ENCODE data around the gene OLFM1.

Gene OLFM1

GRCh38 chr9:135047521-135047920 is 39.9 kb upstream of the OLFM1 start:
- Histone ChIP-seq H3K36me3 (ENCODE audit: control insufficient read depth, insufficient read depth, low read length) (no peaks in the 10 kb centered on the region), H3K4me3 (ENCODE audit: extremely low read depth, insufficient read depth, low read length, poor library complexity, severe bottlenecking) (no peak overlapping the region), H3K27ac (ENCODE audit: low read depth, low read length, severe bottlenecking) (no peak overlapping the region), H3K9me3 (ENCODE audit: control insufficient read depth, low read length) (no peaks in the 10 kb centered on the region), H3K4me1 (ENCODE audit: control insufficient read depth, insufficient read depth, low read length, poor library complexity, severe bottlenecking) (no peaks in the 10 kb centered on the region)
- whole genome bisulfite sequencing, 2 experiments (ENCODE audit: insufficient coverage in 2 of 2): 83% methylated on average over 1 of the region's 5 CpGs; no CpG with 5 or more reads in 1 of the 2 experiments

- Histone ChIP-seq H3K4me3 (ENCODE audit: extremely low read depth, insufficient read depth, low read length, poor library complexity, severe bottlenecking) (no peak overlapping the region), H3K36me3 (ENCODE audit: control insufficient read depth, insufficient read depth, low read length) (no peaks in the 10 kb centered on the region), H3K4me1 (ENCODE audit: control insufficient read depth, insufficient read depth, low read length, poor library complexity, severe bottlenecking) (no peaks in the 10 kb centered on the region), H3K9me3 (ENCODE audit: control insufficient read depth, low read length) (no peaks in the 10 kb centered on the region), H3K27ac (ENCODE audit: low read depth, low read length, severe bottlenecking) (no peak overlapping the region)
- WGBS, 2 experiments (ENCODE audit: insufficient coverage in 2 of 2): 83 to 86% methylated on average over 9 to 10 of the region's 11 CpGs
Measured at GRCh38 chr9:135048046-135048757, 39.3 kb upstream of the OLFM1 start.

- 78 to 86% methylated on average over 14 to 16 of the region's 17 CpGs for WGBS, 2 experiments (ENCODE audit: insufficient coverage in 2 of 2)
- no peak overlapping the region for H3K4me3 ChIP-seq (ENCODE audit: extremely low read depth, insufficient read depth, low read length, poor library complexity, severe bottlenecking)
- no peak overlapping the region for H3K27ac ChIP-seq (ENCODE audit: low read depth, low read length, severe bottlenecking)
- no peaks in the 10 kb centered on the region for H3K4me1 ChIP-seq (ENCODE audit: control insufficient read depth, insufficient read depth, low read length, poor library complexity, severe bottlenecking)
- H3K9me3 ChIP-seq (ENCODE audit: control insufficient read depth, low read length): no peaks in the 10 kb centered on the region
- H3K36me3 ChIP-seq (ENCODE audit: control insufficient read depth, insufficient read depth, low read length): no peaks in the 10 kb centered on the region
Measured at GRCh38 chr9:135048758-135049444, 38.6 kb upstream of the OLFM1 start.

- Histone ChIP-seq H3K4me1 (ENCODE audit: control insufficient read depth, insufficient read depth, low read length, poor library complexity, severe bottlenecking) (no peaks in the 10 kb centered on the region), H3K4me3 (ENCODE audit: extremely low read depth, insufficient read depth, low read length, poor library complexity, severe bottlenecking) (no peak overlapping the region), H3K9me3 (ENCODE audit: control insufficient read depth, low read length) (no peaks in the 10 kb centered on the region), H3K36me3 (ENCODE audit: control insufficient read depth, insufficient read depth, low read length) (no peaks in the 10 kb centered on the region), H3K27ac (ENCODE audit: low read depth, low read length, severe bottlenecking) (no peak overlapping the region)
- WGBS, 2 experiments (ENCODE audit: insufficient coverage in 2 of 2): 88 to 97% methylated on average over 4 to 7 of the region's 7 CpGs
Measured at GRCh38 chr9:135049460-135049859, 38.0 kb upstream of the OLFM1 start.

- Histone ChIP-seq H3K9me3 (ENCODE audit: control insufficient read depth, low read length) (no peaks in the 10 kb centered on the region), H3K27ac (ENCODE audit: low read depth, low read length, severe bottlenecking) (no peak overlapping the region), H3K4me3 (ENCODE audit: extremely low read depth, insufficient read depth, low read length, poor library complexity, severe bottlenecking) (no peak overlapping the region), H3K4me1 (ENCODE audit: control insufficient read depth, insufficient read depth, low read length, poor library complexity, severe bottlenecking) (no peaks in the 10 kb centered on the region), H3K36me3 (ENCODE audit: control insufficient read depth, insufficient read depth, low read length) (no peaks in the 10 kb centered on the region)
- 93 to 94% methylated on average over 26 to 29 of the region's 31 CpGs for WGBS, 2 experiments (ENCODE audit: insufficient coverage in 2 of 2)
Measured at GRCh38 chr9:135050072-135050990, 37.1 kb upstream of the OLFM1 start.

GRCh38 chr9:135051316-135052038 is 36.0 kb upstream of the OLFM1 start:
- Histone ChIP-seq H3K4me3 (ENCODE audit: extremely low read depth, insufficient read depth, low read length, poor library complexity, severe bottlenecking) (no peak overlapping the region), H3K36me3 (ENCODE audit: control insufficient read depth, insufficient read depth, low read length) (no peaks in the 10 kb centered on the region), H3K9me3 (ENCODE audit: control insufficient read depth, low read length) (no peaks in the 10 kb centered on the region), H3K4me1 (ENCODE audit: control insufficient read depth, insufficient read depth, low read length, poor library complexity, severe bottlenecking) (no peaks in the 10 kb centered on the region), H3K27ac (ENCODE audit: low read depth, low read length, severe bottlenecking) (no peak overlapping the region)
- 94 to 95% methylated on average over 12 to 13 of the region's 17 CpGs for whole genome bisulfite sequencing, 2 experiments (ENCODE audit: insufficient coverage in 2 of 2)

GRCh38 chr9:135053133-135053532 is 34.3 kb upstream of the OLFM1 start:
- H3K4me3 ChIP-seq (ENCODE audit: extremely low read depth, insufficient read depth, low read length, poor library complexity, severe bottlenecking): no peak overlapping the region
- H3K27ac ChIP-seq (ENCODE audit: low read depth, low read length, severe bottlenecking): no peak overlapping the region
- no peaks in the 10 kb centered on the region for H3K36me3 ChIP-seq (ENCODE audit: control insufficient read depth, insufficient read depth, low read length)
- no peaks in the 10 kb centered on the region for H3K9me3 ChIP-seq (ENCODE audit: control insufficient read depth, low read length)
- H3K4me1 ChIP-seq (ENCODE audit: control insufficient read depth, insufficient read depth, low read length, poor library complexity, severe bottlenecking): no peaks in the 10 kb centered on the region
- WGBS, 2 experiments (ENCODE audit: insufficient coverage in 2 of 2): 83 to 88% methylated on average over 4 to 5 of the region's 5 CpGs

GRCh38 chr9:135055181-135055580 is 32.3 kb upstream of the OLFM1 start:
- no peaks in the 10 kb centered on the region for H3K9me3 ChIP-seq (ENCODE audit: control insufficient read depth, low read length)
- H3K27ac ChIP-seq (ENCODE audit: low read depth, low read length, severe bottlenecking): no peak overlapping the region
- H3K4me3 ChIP-seq (ENCODE audit: extremely low read depth, insufficient read depth, low read length, poor library complexity, severe bottlenecking): no peak overlapping the region
- WGBS, 2 experiments (ENCODE audit: insufficient coverage in 2 of 2): 85% methylated on average over 3 of the region's 3 CpGs; no CpG with 5 or more reads in 1 of the 2 experiments
- no peaks in the 10 kb centered on the region for H3K4me1 ChIP-seq (ENCODE audit: control insufficient read depth, insufficient read depth, low read length, poor library complexity, severe bottlenecking)
- no peaks in the 10 kb centered on the region for H3K36me3 ChIP-seq (ENCODE audit: control insufficient read depth, insufficient read depth, low read length)

- WGBS, 2 experiments (ENCODE audit: insufficient coverage in 2 of 2): no CpG with 5 or more reads among the region's 3 CpGs
Measured at GRCh38 chr9:135056541-135056940, 30.9 kb upstream of the OLFM1 start.

GRCh38 chr9:135060461-135061116 is 26.9 kb upstream of the OLFM1 start:
- no peak overlapping the region for H3K27ac ChIP-seq (ENCODE audit: low read depth, low read length, severe bottlenecking)
- 82 to 89% methylated on average over 3 to 4 of the region's 5 CpGs for WGBS, 2 experiments (ENCODE audit: insufficient coverage in 2 of 2)
- no peak overlapping the region for H3K4me3 ChIP-seq (ENCODE audit: extremely low read depth, insufficient read depth, low read length, poor library complexity, severe bottlenecking)
- no peaks in the 10 kb centered on the region for H3K4me1 ChIP-seq (ENCODE audit: control insufficient read depth, insufficient read depth, low read length, poor library complexity, severe bottlenecking)
- H3K9me3 ChIP-seq (ENCODE audit: control insufficient read depth, low read length): peaks cover 21% of the 10 kb centered on the region
- no peaks in the 10 kb centered on the region for H3K36me3 ChIP-seq (ENCODE audit: control insufficient read depth, insufficient read depth, low read length)

More at GRCh38 chr9:135056541-135056940, 30.9 kb upstream of the OLFM1 start:
- no peaks in the 10 kb centered on the region for H3K36me3 ChIP-seq (ENCODE audit: control insufficient read depth, insufficient read depth, low read length)
- H3K4me1 ChIP-seq (ENCODE audit: control insufficient read depth, insufficient read depth, low read length, poor library complexity, severe bottlenecking): no peaks in the 10 kb centered on the region
- no peaks in the 10 kb centered on the region for H3K9me3 ChIP-seq (ENCODE audit: control insufficient read depth, low read length)
- H3K4me3 ChIP-seq (ENCODE audit: extremely low read depth, insufficient read depth, low read length, poor library complexity, severe bottlenecking): no peak overlapping the region
- H3K27ac ChIP-seq (ENCODE audit: low read depth, low read length, severe bottlenecking): no peak overlapping the region

All from mesodermal cell (in vitro differentiated cells).